OCI-LY1 (cell line): ENCODE results near the gene SSTR5.

Experiments used
- CTCF ChIP-seq: fragments of 200-600 bp; sonication (generic), shearing (Covaris generic); IDR thresholded peaks from 2 replicates; pipeline ENCODE4 v1.5.1; 2017; ENCODE audit warnings: mild to moderate bottlenecking, antibody characterized with exemption, low read length, moderate library complexity, mixed read lengths
- EZH2 ChIP-seq: fragments of 200-600 bp; sonication (generic), shearing (Covaris generic); IDR thresholded peaks from 2 replicates; pipeline ENCODE4 v1.8.0; 2017; ENCODE audit warnings: borderline replicate concordance, mixed run types, mild to moderate bottlenecking, antibody characterized with exemption, low read length, moderate library complexity, mixed read lengths

GRCh38 chr16:1053700-1054368, 18.7 kb upstream of the SSTR5 start:
- TF ChIP-seq CTCF (no peak), EZH2 (no peak)
